ENCODE results near the gene FSTL5. TPM values are rescaled to one million over a fixed set of nuclear protein-coding genes. Genes with fewer than 3 reads are reported as not detected.

Gene FSTL5
- total and polyA plus RNA-seq, 2 of the 13 experiments (the other 11 are each of a cell fraction or from before 2014, with no cell fraction given): 0.03 to 0.07 TPM

DNA sequence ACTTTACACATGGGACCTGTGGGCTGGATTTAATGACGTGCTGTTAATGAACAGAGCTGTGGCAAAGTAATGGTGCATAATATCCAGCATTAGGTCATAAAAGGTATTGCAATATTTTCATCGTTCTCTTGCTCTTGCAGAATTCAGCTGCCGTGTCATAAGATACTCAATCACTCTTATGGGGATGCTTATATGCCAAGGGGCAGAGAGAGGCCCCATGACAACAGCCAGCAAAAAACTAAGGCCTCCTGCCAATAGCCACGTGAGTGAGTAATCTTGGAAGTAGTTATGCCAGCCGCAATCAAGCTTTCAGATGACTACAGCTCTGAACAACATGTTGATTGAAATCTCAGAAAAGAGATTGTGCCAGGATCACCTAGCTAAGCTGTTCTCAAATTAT, 616.9 kb downstream of the FSTL5 start (continued):
- TF ChIP-seq, protein P1, sequence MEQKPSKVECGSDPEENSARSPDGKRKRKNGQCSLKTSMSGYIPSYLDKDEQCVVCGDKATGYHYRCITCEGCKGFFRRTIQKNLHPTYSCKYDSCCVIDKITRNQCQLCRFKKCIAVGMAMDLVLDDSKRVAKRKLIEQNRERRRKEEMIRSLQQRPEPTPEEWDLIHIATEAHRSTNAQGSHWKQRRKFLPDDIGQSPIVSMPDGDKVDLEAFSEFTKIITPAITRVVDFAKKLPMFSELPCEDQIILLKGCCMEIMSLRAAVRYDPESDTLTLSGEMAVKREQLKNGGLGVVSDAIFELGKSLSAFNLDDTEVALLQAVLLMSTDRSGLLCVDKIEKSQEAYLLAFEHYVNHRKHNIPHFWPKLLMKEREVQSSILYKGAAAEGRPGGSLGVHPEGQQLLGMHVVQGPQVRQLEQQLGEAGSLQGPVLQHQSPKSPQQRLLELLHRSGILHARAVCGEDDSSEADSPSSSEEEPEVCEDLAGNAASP (CRISPR knock-in tag; IDR thresholded peaks at IDR 0.05; ENCODE audit: borderline replicate concordance): no peak
- TF ChIP-seq SAP130 (CRISPR knock-in tag; IDR thresholded peaks at IDR 0.05; ENCODE audit: low read depth) (no peak), NFIB (CRISPR knock-in tag; IDR thresholded peaks at IDR 0.05; ENCODE audit: borderline replicate concordance) (no peak), XBP1 (CRISPR knock-in tag; IDR thresholded peaks at IDR 0.05) (no peak), YEATS2 (CRISPR knock-in tag; IDR thresholded peaks at IDR 0.05; ENCODE audit: borderline replicate concordance) (no peak), ZBTB38 (CRISPR knock-in tag; IDR thresholded peaks at IDR 0.05) (no peak)
- TF ChIP-seq, protein P2, sequence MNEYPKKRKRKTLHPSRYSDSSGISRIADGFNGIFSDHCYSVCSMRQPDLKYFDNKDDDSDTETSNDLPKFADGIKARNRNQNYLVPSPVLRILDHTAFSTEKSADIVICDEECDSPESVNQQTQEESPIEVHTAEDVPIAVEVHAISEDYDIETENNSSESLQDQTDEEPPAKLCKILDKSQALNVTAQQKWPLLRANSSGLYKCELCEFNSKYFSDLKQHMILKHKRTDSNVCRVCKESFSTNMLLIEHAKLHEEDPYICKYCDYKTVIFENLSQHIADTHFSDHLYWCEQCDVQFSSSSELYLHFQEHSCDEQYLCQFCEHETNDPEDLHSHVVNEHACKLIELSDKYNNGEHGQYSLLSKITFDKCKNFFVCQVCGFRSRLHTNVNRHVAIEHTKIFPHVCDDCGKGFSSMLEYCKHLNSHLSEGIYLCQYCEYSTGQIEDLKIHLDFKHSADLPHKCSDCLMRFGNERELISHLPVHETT (CRISPR knock-in tag; conservative IDR thresholded peaks at IDR 0.05): no peak

DNA sequence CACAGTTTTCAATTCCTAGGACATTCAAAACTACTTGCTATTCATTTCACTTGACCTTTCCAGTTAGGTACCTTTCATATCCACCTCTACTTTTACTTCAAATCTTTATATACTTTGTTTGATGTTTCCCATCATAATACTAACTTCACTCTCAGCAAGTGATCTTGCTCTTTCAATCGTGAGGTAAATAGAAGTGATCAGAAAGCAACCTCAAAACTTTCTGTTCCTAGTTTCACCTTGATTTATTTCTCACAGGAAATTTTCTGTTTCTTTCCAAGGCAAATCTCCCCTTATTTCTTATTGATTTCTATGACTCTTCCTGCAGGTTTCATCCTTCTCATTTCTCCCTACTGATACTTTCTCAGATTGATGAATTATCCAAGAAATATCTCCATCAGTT, 623.5 kb downstream of the FSTL5 start:
- FAIRE-seq: no peak
- Histone ChIP-seq H3K9me3 (ENCODE audit: low read length) (no peaks in the 10 kb centered on the region), H3K79me2 (ENCODE audit: insufficient read depth, low read length) (no peaks in the 10 kb centered on the region), H3K9ac (ENCODE audit: insufficient read depth, low read depth, low read length) (no peak overlapping the region), H3K4me2 (ENCODE audit: low read depth, low read length) (no peak overlapping the region), H2AFZ (ENCODE audit: low read length) (no peak overlapping the region), H3K27me3 (ENCODE audit: control insufficient read depth in 1 of 2, insufficient read depth in 2 of 2, low read length in 2 of 2) (no peaks in the 10 kb centered on the region), H3K27ac (ENCODE audit: extremely low read length, insufficient read depth, low read length) (no peak overlapping the region), H3K4me1 (ENCODE audit: insufficient read depth, low read length) (no peaks in the 10 kb centered on the region), H3K36me3 (replicated peaks in 1 of 2; ENCODE audit: control insufficient read depth in 1 of 2, insufficient read depth in 2 of 2, low read length in 2 of 2) (no peaks in the 10 kb centered on the region), H4K20me1 (ENCODE audit: insufficient read depth, low read length) (no peaks in the 10 kb centered on the region), H3K4me3 (replicated peaks in 1 of 3; ENCODE audit: insufficient read depth in 1 of 3, low read depth in 2 of 3, low read length in 3 of 3) (no peak overlapping the region)
- ATAC-seq: no peak
- BruUV-seq (replicated peaks): no TSS peak
- POLR2A ChIA-PET: no interaction called here
- in situ Hi-C loops (cut with HindIII; ENCODE audit: extremely low pct_ligation_motif_present, low pct_unique_long_range_greater_than_20kb): no loop called here
- 0% methylated on average over 1 of the region's 1 CpG for WGBS (ENCODE audit: low lambda C conversion rate)
- DNase-seq (ENCODE audit: low spot score): no peak
- CTCF ChIA-PET (ENCODE audit: low intra/inter-chr PET ratio, low total read pairs): no interaction called here
- TF ChIP-seq ZFP62 (CRISPR knock-in tag; IDR thresholded peaks at IDR 0.05) (no peak), RNF2 (conservative IDR thresholded peaks at IDR 0.05; ENCODE audit: low read depth) (no peak), GTF3A (CRISPR knock-in tag; conservative IDR thresholded peaks at IDR 0.05) (no peak), IRF2 (CRISPR knock-in tag; IDR thresholded peaks at IDR 0.05) (no peak), LCORL (IDR thresholded peaks at IDR 0.05) (no peak), LCORL (CRISPR knock-in tag; IDR thresholded peaks at IDR 0.05) (no peak), ZNF292 (CRISPR knock-in tag; IDR thresholded peaks at IDR 0.05; ENCODE audit: borderline replicate concordance, low read depth) (no peak)
- intact Hi-C loops (cut with micrococcal nuclease; ENCODE audit: unreplicated experiment): no loop called here
